ENCODE measurements around the gene TWSG1. TPM values are rescaled to one million over a fixed set of nuclear protein-coding genes. Genes with fewer than 3 reads are reported as not detected.

Gene TWSG1
- total RNA-seq, 1 donor from 2014 or later: 60.2 TPM

- Mint-ChIP-seq H3K36me3 (peaks cover 7% of the 10 kb centered on the region), H3K27ac (no peak overlapping the region), H3K27me3 (ENCODE audit: low read depth) (no peaks in the 10 kb centered on the region), H3K4me1 (peaks cover 2% of the 10 kb centered on the region), H3K9me3 (peaks cover 23% of the 10 kb centered on the region), H3K4me3 (no peak overlapping the region)
- DNase-seq (ENCODE audit: low spot score in 2 of 2, unreplicated experiment in 2 of 2): no peak
- TF ChIP-seq CTCF (IDR thresholded peaks at IDR 0.05; ENCODE audit: unreplicated experiment): no peak
Measured at GRCh38 chr18:9292047-9292446, 42.5 kb upstream of the TWSG1 start.

- peaks cover 6% of the 10 kb centered on the region for H3K36me3 Mint-ChIP-seq
- H3K9me3 Mint-ChIP-seq: peaks cover 23% of the 10 kb centered on the region
- H3K4me1 Mint-ChIP-seq: no peaks in the 10 kb centered on the region
- H3K27me3 Mint-ChIP-seq (ENCODE audit: low read depth): no peaks in the 10 kb centered on the region
- H3K4me3 Mint-ChIP-seq: no peak overlapping the region
- no peak for TF ChIP-seq CTCF (IDR thresholded peaks at IDR 0.05; ENCODE audit: unreplicated experiment)
- H3K27ac Mint-ChIP-seq: no peak overlapping the region
- no peak for DNase-seq (ENCODE audit: low spot score in 2 of 2, unreplicated experiment in 2 of 2)
Measured at GRCh38 chr18:9293948-9294347, 40.6 kb upstream of the TWSG1 start.

GRCh38 chr18:9296233-9297006, 38.2 kb upstream of the TWSG1 start:
- H3K9me3 Mint-ChIP-seq: peaks cover 23% of the 10 kb centered on the region
- TF ChIP-seq CTCF (IDR thresholded peaks at IDR 0.05; ENCODE audit: unreplicated experiment): no peak
- no peak for DNase-seq (ENCODE audit: low spot score in 2 of 2, unreplicated experiment in 2 of 2)

GRCh38 chr18:9297007-9297393, 37.6 kb upstream of the TWSG1 start:
- Mint-ChIP-seq H3K9me3 (peaks cover 19% of the 10 kb centered on the region), H3K4me1 (no peaks in the 10 kb centered on the region), H3K36me3 (peaks cover 6% of the 10 kb centered on the region), H3K27me3 (ENCODE audit: low read depth) (no peaks in the 10 kb centered on the region), H3K4me3 (no peak overlapping the region), H3K27ac (no peak overlapping the region)
- TF ChIP-seq CTCF (IDR thresholded peaks at IDR 0.05; ENCODE audit: unreplicated experiment): no peak
- no peak for DNase-seq (ENCODE audit: low spot score in 2 of 2, unreplicated experiment in 2 of 2)

More at GRCh38 chr18:9296233-9297006, 38.2 kb upstream of the TWSG1 start:
- no peak overlapping the region for H3K4me3 Mint-ChIP-seq
- no peaks in the 10 kb centered on the region for H3K4me1 Mint-ChIP-seq
- H3K27ac Mint-ChIP-seq: no peak overlapping the region
- peaks cover 6% of the 10 kb centered on the region for H3K36me3 Mint-ChIP-seq
- H3K27me3 Mint-ChIP-seq (ENCODE audit: low read depth): no peaks in the 10 kb centered on the region

GRCh38 chr18:9304388-9305070, 30.0 kb upstream of the TWSG1 start:
- Mint-ChIP-seq H3K27me3 (ENCODE audit: low read depth) (no peaks in the 10 kb centered on the region), H3K9me3 (peaks cover 27% of the 10 kb centered on the region)
- no peak for TF ChIP-seq CTCF (IDR thresholded peaks at IDR 0.05; ENCODE audit: unreplicated experiment)

More at GRCh38 chr18:9304388-9305070, 30.0 kb upstream of the TWSG1 start:
- H3K4me1 Mint-ChIP-seq: no peaks in the 10 kb centered on the region
- no peak for DNase-seq (ENCODE audit: low spot score in 2 of 2, unreplicated experiment in 2 of 2)
- no peak overlapping the region for H3K4me3 Mint-ChIP-seq
- no peak overlapping the region for H3K27ac Mint-ChIP-seq
- H3K36me3 Mint-ChIP-seq: peaks cover 2% of the 10 kb centered on the region

All from mesothelial cell of epicardium (in vitro differentiated cells).